ENCODE measurements around the gene WWP2. TPM values are rescaled to one million over a fixed set of nuclear protein-coding genes. Genes with fewer than 3 reads are reported as not detected.
"Not testable (repeated sequence)": the region's sequence is repeated elsewhere in the genome, so short reads cannot be mapped to it uniquely, and the experiment has no call there.

The WWP2 gene
- polyA plus RNA-seq, 1 donor from 2014 or later: 61.5 TPM

DNA sequence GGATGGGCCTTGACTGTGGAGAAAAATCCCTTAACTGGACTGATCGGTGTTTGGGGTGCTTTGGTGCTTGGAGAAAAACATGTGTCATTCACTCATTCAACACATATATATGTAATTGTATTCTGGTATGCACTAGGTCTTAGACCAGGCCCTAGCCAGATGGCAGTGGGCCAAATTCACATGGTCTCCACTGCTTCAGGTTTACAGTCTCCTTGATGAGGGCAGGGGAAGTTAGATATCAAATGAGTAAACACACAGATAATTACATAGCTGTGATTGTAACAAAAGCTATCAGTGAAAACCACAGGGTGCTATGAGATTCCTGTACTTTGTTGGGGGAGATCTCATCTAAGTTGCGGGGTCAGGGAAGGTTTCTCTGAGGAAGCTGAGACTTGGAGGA is 78.8 kb downstream of the WWP2 start:
- H3K27ac Mint-ChIP-seq: no peak overlapping the region
- H3K4me1 Mint-ChIP-seq: peaks cover 0 to 3% (median 1%) of the 10 kb centered on the region in 3 donors
- H3K4me3 Mint-ChIP-seq: no peak overlapping the region
- H3K27me3 Mint-ChIP-seq: no peaks in the 10 kb centered on the region
- no peaks in the 10 kb centered on the region for H3K9me3 Mint-ChIP-seq
- H3K36me3 Mint-ChIP-seq: peaks cover 13% of the 10 kb centered on the region

- H3K9me3 Mint-ChIP-seq: no peaks in the 10 kb centered on the region
- no peaks in the 10 kb centered on the region for H3K27me3 Mint-ChIP-seq
- H3K4me1 Mint-ChIP-seq: peaks cover 0 to 3% (median 3%) of the 10 kb centered on the region in 3 donors
- H3K27ac Mint-ChIP-seq: no peak overlapping the region
- H3K4me3 Mint-ChIP-seq: no peak overlapping the region
- peaks cover 19% of the 10 kb centered on the region for H3K36me3 Mint-ChIP-seq
Measured at GRCh38 chr16:69844441-69844840, 82.3 kb downstream of the WWP2 start.

- Mint-ChIP-seq H3K27ac (no peak overlapping the region), H3K4me3 (no peak overlapping the region), H3K9me3 (no peaks in the 10 kb centered on the region), H3K4me1 (peaks cover 0 to 3% (median 3%) of the 10 kb centered on the region in 3 donors), H3K36me3 (peaks cover 21% of the 10 kb centered on the region), H3K27me3 (no peaks in the 10 kb centered on the region)
Measured at GRCh38 chr16:69845181-69845580, 83.0 kb downstream of the WWP2 start.

- H3K27ac Mint-ChIP-seq: no peak overlapping the region
- peaks cover 0 to 3% (median 3%) of the 10 kb centered on the region in 3 donors for H3K4me1 Mint-ChIP-seq
- H3K36me3 Mint-ChIP-seq: peaks cover 17% of the 10 kb centered on the region
- no peaks in the 10 kb centered on the region for H3K9me3 Mint-ChIP-seq
- no peaks in the 10 kb centered on the region for H3K27me3 Mint-ChIP-seq
- no peak overlapping the region for H3K4me3 Mint-ChIP-seq
Measured at GRCh38 chr16:69847643-69848042, 85.5 kb downstream of the WWP2 start.

- H3K27me3 Mint-ChIP-seq: no peaks in the 10 kb centered on the region
- peaks cover 20% of the 10 kb centered on the region for H3K36me3 Mint-ChIP-seq
- H3K4me3 Mint-ChIP-seq: no peak overlapping the region
- H3K4me1 Mint-ChIP-seq: peaks cover 0 to 3% (median 3%) of the 10 kb centered on the region in 3 donors
- no peaks in the 10 kb centered on the region for H3K9me3 Mint-ChIP-seq
- no peak overlapping the region for H3K27ac Mint-ChIP-seq
Measured at GRCh38 chr16:69848637-69849545, 86.8 kb downstream of the WWP2 start.

- Mint-ChIP-seq H3K27ac (no peak overlapping the region), H3K9me3 (no peaks in the 10 kb centered on the region), H3K4me1 (peaks cover 0 to 4% (median 3%) of the 10 kb centered on the region in 3 donors), H3K36me3 (peaks cover 12% of the 10 kb centered on the region), H3K4me3 (no peak overlapping the region), H3K27me3 (no peaks in the 10 kb centered on the region)
Measured at GRCh38 chr16:69851491-69852240, 89.5 kb downstream of the WWP2 start.

DNA sequence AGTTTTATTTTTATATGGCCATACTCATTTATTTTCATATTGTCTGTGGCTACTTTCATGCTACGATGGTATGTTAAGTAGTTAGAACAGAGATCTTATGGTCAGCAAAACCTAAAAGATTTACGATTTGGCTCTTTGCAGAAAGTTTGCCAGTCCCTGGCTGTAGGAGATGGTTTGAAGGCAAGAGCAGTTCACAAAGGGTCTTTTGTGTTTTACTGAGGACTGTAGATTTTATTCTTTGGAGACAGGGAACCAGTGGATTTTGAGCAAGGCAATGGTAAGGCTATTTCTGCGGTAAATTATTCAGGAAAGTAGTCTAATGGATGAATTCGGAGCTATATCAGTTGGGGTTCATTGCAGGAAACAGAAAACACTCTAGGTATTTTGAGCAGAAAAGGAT is 90.7 kb downstream of the WWP2 start:
- Mint-ChIP-seq H3K27me3 (no peaks in the 10 kb centered on the region), H3K4me3 (no peak overlapping the region), H3K36me3 (peaks cover 14% of the 10 kb centered on the region), H3K27ac (no peak overlapping the region), H3K9me3 (no peaks in the 10 kb centered on the region), H3K4me1 (peaks cover 0 to 4% (median 3%) of the 10 kb centered on the region in 3 donors)

DNA sequence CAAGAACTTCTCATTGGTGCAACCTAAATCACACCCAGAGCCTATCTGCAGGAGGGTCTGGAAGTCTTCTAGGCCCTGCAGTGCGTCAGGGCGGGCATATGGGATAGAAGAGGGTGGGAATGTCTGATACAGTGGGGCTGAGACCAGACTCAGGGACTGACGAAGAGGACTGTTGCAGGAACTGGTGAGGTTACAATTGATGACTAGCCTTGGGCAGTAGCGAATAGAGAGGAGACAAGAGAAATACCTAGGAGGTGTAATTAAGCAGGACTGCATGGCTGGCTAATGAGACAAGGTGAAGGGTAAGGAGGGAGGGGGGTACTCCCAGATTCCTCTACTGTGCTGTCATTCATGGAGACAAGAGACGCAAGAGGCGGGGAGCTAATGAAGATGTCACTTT is 91.3 kb downstream of the WWP2 start:
- no peaks in the 10 kb centered on the region for H3K9me3 Mint-ChIP-seq
- peaks cover 14% of the 10 kb centered on the region for H3K36me3 Mint-ChIP-seq
- no peak overlapping the region for H3K4me3 Mint-ChIP-seq
- peak overlapping the region in 1 of 3 donors; percentile 47 for H3K27ac Mint-ChIP-seq
- peaks cover under 1 to 4% (median 3%) of the 10 kb centered on the region in 3 donors for H3K4me1 Mint-ChIP-seq
- H3K27me3 Mint-ChIP-seq: no peaks in the 10 kb centered on the region

GRCh38 chr16:69854776-69855175 is 92.6 kb downstream of the WWP2 start:
- not testable (repeated sequence) for H3K27ac Mint-ChIP-seq, H3K9me3 Mint-ChIP-seq, H3K36me3 Mint-ChIP-seq, H3K4me3 Mint-ChIP-seq, H3K4me1 Mint-ChIP-seq, H3K27me3 Mint-ChIP-seq

- Mint-ChIP-seq H3K36me3 (peaks cover 9% of the 10 kb centered on the region), H3K4me1 (peaks cover 1 to 5% (median 4%) of the 10 kb centered on the region in 3 donors), H3K4me3 (no peak overlapping the region), H3K9me3 (no peaks in the 10 kb centered on the region), H3K27me3 (no peaks in the 10 kb centered on the region), H3K27ac (peak overlapping the region in 1 of 3 donors; percentile 9)
Measured at GRCh38 chr16:69855592-69855991, 93.5 kb downstream of the WWP2 start.

DNA sequence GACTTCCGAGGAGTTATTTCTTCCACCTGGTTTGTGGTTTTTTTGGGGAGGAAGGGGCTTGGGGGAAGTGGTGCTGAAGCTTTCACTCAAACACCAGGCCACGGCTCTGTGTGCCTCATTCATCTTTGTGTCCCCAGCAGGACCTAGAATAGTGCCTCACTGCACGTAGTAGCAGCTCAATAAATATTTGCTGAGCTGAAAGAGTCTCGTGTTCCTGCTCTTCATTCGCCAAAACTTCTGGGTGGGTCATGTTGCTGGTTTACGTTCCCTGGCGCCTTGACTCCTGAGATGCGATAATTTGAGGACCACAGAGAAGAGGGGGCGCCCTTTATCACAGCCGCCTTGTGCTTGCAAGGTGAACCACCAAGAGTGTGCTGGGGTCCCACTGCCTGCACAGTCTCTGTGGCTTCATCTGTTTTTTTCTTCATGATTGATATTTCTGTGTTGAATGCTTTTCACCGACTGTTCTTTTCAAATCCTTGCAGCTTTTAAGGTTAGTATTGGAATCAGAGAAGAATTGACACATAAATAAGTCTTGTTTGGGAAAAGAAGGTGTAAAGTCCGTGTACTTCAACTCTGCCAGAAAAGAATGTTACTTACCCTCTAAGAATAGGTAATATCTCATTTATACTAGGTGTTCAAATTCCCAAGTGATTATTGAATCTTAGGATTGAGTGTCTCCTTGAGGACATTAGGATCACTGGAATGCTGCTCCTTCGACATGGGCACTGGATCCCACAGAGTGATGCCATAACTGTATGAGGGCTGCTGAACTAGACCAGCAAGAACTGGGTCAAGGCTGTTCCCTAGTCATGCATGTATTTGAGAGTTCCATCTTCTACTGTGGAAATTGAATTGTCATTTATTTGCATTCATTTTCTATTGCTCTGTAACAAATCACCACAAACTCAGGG is 96.3 kb downstream of the WWP2 start:
- H3K36me3 Mint-ChIP-seq: peaks cover 9% of the 10 kb centered on the region
- no peak overlapping the region for H3K4me3 Mint-ChIP-seq

GRCh38 chr16:69859105-69859989 is 97.2 kb downstream of the WWP2 start:
- no peaks in the 10 kb centered on the region for H3K9me3 Mint-ChIP-seq

More for the DNA sequence above, 96.3 kb downstream of the WWP2 start:
- Mint-ChIP-seq H3K4me1 (peaks cover 4 to 5% (median 4%) of the 10 kb centered on the region in 3 donors), H3K9me3 (no peaks in the 10 kb centered on the region), H3K27me3 (no peaks in the 10 kb centered on the region), H3K27ac (peak overlapping the region in 1 of 3 donors; percentile 28)

GRCh38 chr16:69860233-69861231 is 98.4 kb downstream of the WWP2 start:
- Mint-ChIP-seq H3K27ac (no peak overlapping the region), H3K4me3 (peak overlapping the region in 1 of 4 donors; percentile 27), H3K4me1 (peaks cover 3 to 5% (median 5%) of the 10 kb centered on the region in 3 donors), H3K9me3 (no peaks in the 10 kb centered on the region), H3K27me3 (no peaks in the 10 kb centered on the region), H3K36me3 (peaks cover 3% of the 10 kb centered on the region)

More at GRCh38 chr16:69859105-69859989, 97.2 kb downstream of the WWP2 start:
- Mint-ChIP-seq H3K4me3 (no peak overlapping the region), H3K27me3 (no peaks in the 10 kb centered on the region), H3K36me3 (peaks cover 2% of the 10 kb centered on the region), H3K27ac (no peak overlapping the region), H3K4me1 (peaks cover 3 to 5% (median 4%) of the 10 kb centered on the region in 3 donors)

All from IgD-negative memory B cell (primary cell).